T1000 (cell line): ENCODE results near the gene SERGEF.

ENCODE experiments used
- DNase-seq: peaks from one replicate; lab custom pipeline; 2025; ENCODE audit warnings: mixed read lengths; lab: John Stamatoyannopoulos, UW

Gene SERGEF

GRCh38 chr11:17812091-17812864 lies 200.6 kb downstream of the SERGEF start:
- no peak for DNase-seq

DNA sequence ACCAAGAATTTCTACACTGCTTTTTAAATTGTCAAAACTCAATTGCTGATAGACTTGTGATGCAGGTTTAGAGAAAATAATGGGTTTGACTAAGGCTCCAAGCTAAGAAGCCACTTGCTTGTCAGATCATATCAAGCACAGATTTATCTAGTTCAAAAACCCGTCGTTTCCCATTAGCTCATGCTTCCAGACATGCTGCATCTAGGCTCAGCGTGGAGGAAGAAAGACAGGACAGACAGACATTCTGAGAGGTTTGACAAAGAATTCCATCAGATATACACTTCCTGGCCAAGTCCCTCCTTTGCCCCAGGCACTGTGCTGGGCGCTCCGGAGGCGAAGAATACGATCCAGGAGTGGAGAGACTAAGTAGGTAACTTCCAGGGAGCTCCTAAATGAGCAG lies 201.5 kb downstream of the SERGEF start:
- DNase-seq = no peak

DNA sequence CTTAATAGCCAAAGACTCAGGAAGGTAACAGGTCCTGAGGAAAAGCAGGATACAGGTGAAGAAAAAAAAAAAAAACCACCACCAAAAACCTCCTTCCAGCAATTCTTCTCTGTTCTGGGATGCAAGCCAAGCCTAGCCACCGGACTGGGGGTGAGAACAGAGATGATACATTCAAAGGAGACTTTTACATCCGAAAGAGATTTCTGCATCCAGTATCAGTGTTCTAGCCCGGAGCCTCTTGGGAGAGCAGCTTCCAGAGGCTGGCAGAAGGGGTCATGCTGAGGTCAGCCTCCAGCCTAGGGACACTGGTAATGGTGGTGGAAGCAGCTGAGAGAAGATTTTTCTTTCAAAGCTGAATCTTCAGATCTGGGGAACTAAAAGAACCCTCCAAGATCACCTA lies 202.1 kb downstream of the SERGEF start:
- no peak for DNase-seq

DNA sequence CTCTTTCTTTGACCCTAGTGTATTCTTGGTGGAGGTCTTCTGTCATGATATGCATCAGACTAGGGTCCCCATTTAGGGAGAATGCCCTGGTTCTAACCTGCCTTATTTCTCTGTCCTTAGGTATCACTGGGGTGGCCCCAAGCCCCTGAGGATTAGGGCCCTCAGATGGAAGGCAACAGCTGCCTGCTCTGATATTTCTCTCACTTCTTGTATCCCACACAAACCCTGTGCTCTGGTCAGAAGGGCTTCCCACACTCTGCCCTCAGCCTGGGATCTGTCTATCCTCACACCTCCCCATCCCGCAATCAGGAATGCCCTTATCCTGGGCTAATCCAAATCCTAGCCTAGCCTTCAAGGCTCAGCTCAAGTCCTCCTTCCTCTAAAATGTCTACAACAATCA lies 202.8 kb downstream of the SERGEF start:
- DNase-seq = no peak

DNA sequence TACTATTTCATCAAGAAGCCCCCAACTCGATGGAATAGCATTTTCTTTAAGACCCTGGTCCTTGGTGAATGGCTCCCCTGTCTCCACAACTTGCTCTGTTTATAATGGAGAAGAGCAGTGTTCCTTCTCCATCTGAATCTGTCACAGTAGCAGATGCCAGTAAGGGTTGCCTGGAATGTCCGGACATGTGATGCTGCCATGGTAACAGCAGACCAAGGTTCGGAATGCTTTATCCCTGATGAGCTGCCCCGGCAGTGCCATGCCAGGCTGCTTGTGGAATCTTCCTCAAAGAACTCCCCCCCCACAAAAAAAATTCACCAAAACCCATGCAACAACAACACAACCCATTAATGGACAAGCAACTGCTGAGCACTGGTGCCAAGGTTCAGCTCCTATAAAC lies 205.8 kb downstream of the SERGEF start:
- DNase-seq = no peak

DNA sequence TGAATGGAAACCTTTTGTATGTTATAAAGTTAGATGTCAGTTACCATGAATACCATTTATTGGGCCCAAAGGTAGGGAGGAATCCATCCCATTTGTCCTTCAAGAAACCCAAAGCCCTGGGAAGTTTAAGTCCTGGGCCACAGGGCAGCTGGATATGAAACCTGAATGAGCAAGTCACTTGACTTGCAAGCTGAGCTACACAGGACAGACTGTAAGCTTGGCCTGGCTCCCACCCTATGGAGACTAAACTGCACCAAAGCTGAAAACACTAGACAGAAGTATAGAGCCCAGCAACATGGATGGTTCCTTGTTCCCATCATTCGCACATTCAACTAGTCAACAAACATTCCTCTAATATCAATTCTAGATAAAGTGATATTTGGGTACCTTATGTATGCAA lies 207.0 kb downstream of the SERGEF start:
- DNase-seq = no peak

GRCh38 chr11:17805043-17805442 lies 207.8 kb downstream of the SERGEF start:
- no peak for DNase-seq

GRCh38 chr11:17803754-17804334 lies 209.0 kb downstream of the SERGEF start:
- DNase-seq = no peak

DNA sequence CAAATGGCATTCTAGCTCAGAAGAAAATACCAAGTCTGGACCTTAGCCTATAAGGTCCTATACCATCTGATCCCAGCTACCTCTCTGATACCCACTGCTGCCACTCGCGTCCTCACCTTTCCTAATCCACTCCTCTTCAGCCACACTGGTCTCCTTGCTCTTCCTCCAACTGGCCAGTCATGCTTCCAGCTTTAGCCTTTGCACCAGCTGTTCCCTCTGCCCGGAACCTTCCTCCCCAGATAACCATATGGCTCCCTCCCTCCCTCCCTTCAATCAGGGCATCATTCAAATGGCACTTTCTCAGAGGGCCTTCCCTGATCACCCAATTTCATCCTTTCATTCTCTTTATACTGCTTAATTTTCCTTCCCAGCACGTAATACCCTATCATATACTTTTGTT lies 210.4 kb downstream of the SERGEF start:
- no peak for DNase-seq

DNA sequence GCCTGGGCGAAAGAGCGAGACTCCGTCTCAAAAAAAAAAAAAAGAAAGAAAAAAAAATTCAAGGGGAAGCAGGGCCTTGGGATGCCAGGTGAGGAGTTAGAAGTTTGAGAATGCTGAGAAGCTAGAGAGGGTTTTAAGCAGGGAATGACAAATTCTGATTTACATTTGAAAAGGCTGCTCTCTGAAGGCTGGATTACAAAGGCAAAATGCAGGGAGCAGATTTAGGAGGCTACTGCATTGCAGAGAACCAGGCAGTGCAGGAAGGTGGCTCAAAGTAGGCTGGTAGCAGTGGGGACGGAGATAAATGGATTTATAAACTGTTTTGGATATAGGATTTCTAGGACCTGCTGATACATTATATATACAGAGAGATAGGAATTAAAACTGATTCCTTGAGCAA lies 211.7 kb downstream of the SERGEF start:
- no peak for DNase-seq

DNA sequence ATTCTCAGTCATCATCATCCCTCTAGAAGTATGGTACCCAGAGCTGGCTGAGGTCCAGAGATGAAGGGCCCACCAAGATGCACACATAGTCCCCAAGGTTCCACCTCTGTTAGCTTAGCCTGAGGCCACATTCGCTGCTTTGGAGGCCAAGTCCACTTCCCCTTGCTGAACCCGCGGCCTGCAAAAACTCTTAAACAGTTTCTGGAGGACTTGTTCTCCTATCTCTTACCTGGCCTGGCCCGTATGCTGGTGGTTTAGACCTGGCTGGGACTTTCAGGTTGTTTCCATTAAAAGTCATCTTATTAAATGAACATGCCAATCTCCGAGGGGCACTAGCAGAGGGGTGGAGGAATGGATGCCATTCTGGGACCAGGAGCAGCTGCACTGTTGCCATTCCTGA lies 213.7 kb downstream of the SERGEF start:
- DNase-seq = no peak

DNA sequence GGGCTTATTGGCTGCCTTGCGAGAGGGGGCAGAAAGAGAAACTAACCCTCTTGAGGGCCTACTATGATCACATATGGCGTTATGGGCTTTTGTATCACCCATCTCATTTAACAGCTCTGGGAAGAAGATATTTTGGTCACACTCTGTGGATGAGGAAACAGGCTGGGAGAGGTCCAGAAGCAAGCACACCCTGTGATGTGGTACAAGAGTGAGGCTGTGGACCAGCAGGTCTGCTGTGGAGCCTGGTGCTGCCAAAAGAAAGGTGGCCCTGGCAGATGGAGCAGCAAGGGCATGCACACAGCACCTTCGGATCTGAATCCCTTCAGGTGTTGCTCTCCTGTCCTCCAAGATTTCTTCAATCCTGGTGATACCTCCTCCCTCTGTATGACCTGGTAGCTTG lies 214.1 kb downstream of the SERGEF start:
- no peak for DNase-seq

GRCh38 chr11:17798253-17798652 lies 214.6 kb downstream of the SERGEF start:
- DNase-seq = no peak

DNA sequence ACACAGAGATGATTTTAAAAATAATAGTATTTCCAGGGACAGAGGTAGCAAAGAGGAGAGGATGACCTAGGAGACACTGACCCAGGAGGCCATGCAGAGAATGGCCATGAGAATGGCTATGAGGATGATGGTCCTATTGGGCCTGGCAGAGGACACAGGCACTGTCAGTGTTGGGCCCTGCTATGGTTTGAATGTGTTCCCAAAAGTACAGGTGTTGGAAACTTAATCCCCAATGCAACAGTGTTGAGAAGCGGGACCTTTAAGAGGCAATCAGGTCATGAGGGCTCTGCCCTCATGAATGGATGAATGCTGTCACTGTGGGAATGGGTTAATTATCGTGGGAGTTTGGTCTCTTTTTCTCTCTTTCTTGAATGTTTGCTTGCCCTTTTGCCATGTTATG lies 216.7 kb downstream of the SERGEF start:
- DNase-seq = no peak

GRCh38 chr11:17794981-17795380 lies 217.9 kb downstream of the SERGEF start:
- no peak for DNase-seq

GRCh38 chr11:17793642-17794170 lies 219.1 kb downstream of the SERGEF start:
- DNase-seq = no peak

GRCh38 chr11:17792161-17792560 lies 220.7 kb downstream of the SERGEF start:
- DNase-seq = no peak

- DNase-seq = no peak
Observed at GRCh38 chr11:17791144-17791543, 221.7 kb downstream of the SERGEF start.

DNA sequence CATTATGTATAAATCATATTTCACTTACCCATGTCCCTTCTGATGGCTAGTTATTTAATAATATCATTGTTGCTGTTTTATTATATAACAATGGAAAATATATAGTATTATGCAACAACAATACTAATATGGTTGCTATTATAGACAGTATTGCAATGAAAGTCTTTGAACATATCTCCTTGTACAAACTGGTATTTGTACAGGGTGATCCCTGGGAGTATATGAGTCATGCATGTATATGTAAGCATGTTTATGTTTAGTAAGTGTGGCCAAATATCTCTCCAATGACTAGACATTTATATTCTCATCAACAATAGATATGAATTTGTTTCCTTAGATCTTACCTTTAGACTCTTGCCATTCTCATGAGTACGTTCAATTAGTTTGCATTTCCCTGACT lies 222.4 kb downstream of the SERGEF start:
- DNase-seq = no peak

DNA sequence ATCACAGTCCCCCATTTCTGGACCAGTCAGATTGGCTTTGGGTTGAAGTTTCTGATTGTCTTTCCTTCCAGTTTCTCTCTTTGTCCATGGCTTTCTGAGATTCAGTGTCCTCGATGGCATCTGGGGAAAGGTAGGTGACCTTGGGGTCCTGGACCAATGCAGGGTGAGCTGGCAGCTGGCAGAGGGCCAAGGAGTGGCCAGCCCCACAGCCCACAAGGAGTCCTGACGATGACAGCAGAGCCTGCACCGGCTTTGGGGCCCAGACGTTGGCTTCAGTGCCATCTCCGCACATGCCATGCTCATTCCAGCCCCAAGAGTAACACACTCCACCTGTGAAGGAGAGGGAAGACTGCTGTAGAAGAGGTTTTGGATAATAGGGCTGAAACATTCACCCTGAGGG lies 224.8 kb downstream of the SERGEF start:
- DNase-seq = no peak

- no peak for DNase-seq
Observed at GRCh38 chr11:17786824-17787525, 225.9 kb downstream of the SERGEF start.

DNA sequence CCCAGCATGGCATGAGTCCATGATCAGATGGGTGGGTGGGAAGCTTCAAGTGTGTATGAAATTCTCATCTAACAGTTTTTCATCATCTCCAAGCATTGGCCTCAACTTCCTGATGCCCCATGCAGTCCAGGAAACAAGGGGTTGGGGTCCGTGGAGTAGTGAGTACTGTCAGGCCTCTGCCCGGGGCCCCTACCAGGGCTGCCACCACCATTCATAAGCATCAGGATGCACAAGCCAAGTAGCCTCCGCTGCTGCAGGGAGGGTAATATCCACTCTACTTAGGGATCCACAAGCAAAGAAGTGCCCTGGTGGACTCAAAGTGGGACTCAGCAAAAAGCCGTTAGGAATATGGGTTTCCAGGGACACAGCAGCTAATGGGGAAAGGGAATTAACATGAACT lies 229.0 kb downstream of the SERGEF start:
- no peak for DNase-seq
